Peyer's patch (tissue), 4 donors: Measurements from ENCODE around the gene PTGS1.

Experiments used
- CTCF ChIP-seq, 6 experiments: fragments of 450-650 bp in 4 of 6; fragments of 200-600 bp in 2 of 6; sonication (generic) in 1 of 6; IDR thresholded peaks; one replicate each; pipeline ENCODE4 v1.5.1; 2017 to 2019; ENCODE audit warnings: antibody characterized with exemption in 6 of 6, mild to moderate bottlenecking in 3 of 6, moderate library complexity in 1 of 6
- POLR2A ChIP-seq, 2 donors: fragments of 450-650 bp; IDR thresholded peaks; one replicate each; pipeline ENCODE4 v1.5.1; 2017; ENCODE audit warnings: antibody characterized with exemption in 2 of 2, mild to moderate bottlenecking in 2 of 2, moderate library complexity in 2 of 2

DNA sequence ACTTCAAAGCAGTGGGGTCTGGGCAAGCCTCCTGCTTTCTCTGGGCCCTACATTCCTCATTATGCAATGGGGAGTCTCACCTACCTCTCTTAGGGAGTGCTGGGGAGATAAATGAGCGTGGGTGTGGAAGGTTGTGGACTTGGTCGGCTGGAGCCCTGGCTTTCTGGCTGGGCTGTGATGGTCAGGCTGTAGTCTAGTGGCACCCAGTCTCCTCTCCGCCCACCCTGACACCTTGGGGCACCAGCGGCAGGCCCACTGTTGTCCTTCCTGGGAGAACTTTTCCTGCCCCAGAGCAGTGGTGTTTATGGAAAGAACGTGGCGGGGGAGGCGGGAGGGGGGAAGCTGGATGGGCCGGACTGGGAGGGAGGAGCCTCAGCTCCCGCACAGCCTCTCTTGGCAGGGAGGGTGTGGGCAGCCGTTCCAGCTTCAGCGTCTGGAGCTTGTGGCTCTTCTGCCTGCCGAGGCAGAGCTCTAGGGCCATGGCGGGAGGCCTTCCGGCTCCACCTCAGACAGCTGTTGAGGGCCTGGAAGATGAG lies 4.1 kb downstream of the PTGS1 start:
- TF ChIP-seq CTCF (IDR thresholded peaks at IDR 0.05) (no peak), POLR2A (IDR thresholded peaks at IDR 0.05) (no peak)
